Mesothelial cell of epicardium (in vitro differentiated cells): Measurements from ENCODE around the gene ZIC1. TPM values are rescaled to one million over a fixed set of nuclear protein-coding genes. Genes with fewer than 3 reads are reported as not detected.

Experiments
- DNase-seq, 2 experiments: peaks; one replicate each; pipeline ENCODE4 v3.0.0; 2021; ENCODE audit warnings: low spot score in 2 of 2; ENCODE audit not compliant: unreplicated experiment in 2 of 2
- H3K27ac Mint-ChIP-seq: 2 replicates; pipeline ENCODE4 v1.8.0; 2021; ENCODE audit warnings: mixed read lengths
- H3K27me3 Mint-ChIP-seq: 2 replicates; pipeline ENCODE4 v1.8.0; 2021; ENCODE audit warnings: low read depth, mixed read lengths
- H3K36me3 Mint-ChIP-seq: 2 replicates; pipeline ENCODE4 v1.8.0; 2021; ENCODE audit warnings: mixed read lengths
- H3K4me1 Mint-ChIP-seq: 2 replicates; pipeline ENCODE4 v1.8.0; 2021; ENCODE audit warnings: mixed read lengths
- H3K4me3 Mint-ChIP-seq: 2 replicates; pipeline ENCODE4 v1.8.0; 2021; ENCODE audit warnings: mild to moderate bottlenecking, moderate library complexity, mixed read lengths
- H3K9me3 Mint-ChIP-seq: 2 replicates; pipeline ENCODE4 v1.8.0; 2021; ENCODE audit warnings: mixed read lengths
- total RNA-seq: library from RNA; stranded (reverse); gene quantifications from 3 replicates; pipeline ENCODE4 v1.2.1, GENCODE V29; 2021
- TF ChIP-seq, protein P1 (sequence below): fragments of 200-600 bp; sonication (generic); IDR thresholded peaks from one replicate; pipeline ENCODE4 v1.5.0; 2021; ENCODE audit warnings: antibody characterized with exemption; ENCODE audit not compliant: unreplicated experiment

Gene ZIC1
- total RNA-seq, 1 donor from 2014 or later: 0.22 TPM

DNA sequence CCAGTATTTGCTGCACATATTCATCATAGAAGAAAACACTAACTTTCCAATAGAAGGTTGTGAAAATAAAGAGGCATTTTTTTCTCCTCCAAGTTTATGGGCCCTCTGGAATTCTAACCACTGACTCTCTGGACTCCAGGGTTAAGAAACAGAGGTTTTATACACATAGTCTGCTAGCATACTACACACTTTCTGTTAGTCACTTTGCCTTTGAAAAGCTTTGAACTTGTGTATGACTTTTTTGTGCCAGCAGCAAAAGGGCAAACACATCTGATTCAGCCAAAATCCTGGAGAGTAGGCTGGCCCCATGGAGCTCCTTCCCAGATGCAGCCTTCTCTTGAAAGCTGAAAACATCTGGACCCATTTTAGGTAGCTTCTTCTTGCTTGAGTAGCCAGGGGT, 9.1 kb upstream of the ZIC1 start:
- Mint-ChIP-seq H3K4me3 (no peak overlapping the region), H3K36me3 (no peaks in the 10 kb centered on the region), H3K4me1 (peaks cover 7% of the 10 kb centered on the region), H3K9me3 (no peaks in the 10 kb centered on the region), H3K27ac (no peak overlapping the region), H3K27me3 (peaks cover 100% of the 10 kb centered on the region)
- no peak for DNase-seq
- TF ChIP-seq, protein P1, sequence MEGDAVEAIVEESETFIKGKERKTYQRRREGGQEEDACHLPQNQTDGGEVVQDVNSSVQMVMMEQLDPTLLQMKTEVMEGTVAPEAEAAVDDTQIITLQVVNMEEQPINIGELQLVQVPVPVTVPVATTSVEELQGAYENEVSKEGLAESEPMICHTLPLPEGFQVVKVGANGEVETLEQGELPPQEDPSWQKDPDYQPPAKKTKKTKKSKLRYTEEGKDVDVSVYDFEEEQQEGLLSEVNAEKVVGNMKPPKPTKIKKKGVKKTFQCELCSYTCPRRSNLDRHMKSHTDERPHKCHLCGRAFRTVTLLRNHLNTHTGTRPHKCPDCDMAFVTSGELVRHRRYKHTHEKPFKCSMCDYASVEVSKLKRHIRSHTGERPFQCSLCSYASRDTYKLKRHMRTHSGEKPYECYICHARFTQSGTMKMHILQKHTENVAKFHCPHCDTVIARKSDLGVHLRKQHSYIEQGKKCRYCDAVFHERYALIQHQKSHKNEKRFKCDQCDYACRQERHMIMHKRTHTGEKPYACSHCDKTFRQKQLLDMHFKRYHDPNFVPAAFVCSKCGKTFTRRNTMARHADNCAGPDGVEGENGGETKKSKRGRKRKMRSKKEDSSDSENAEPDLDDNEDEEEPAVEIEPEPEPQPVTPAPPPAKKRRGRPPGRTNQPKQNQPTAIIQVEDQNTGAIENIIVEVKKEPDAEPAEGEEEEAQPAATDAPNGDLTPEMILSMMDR: no peak

DNA sequence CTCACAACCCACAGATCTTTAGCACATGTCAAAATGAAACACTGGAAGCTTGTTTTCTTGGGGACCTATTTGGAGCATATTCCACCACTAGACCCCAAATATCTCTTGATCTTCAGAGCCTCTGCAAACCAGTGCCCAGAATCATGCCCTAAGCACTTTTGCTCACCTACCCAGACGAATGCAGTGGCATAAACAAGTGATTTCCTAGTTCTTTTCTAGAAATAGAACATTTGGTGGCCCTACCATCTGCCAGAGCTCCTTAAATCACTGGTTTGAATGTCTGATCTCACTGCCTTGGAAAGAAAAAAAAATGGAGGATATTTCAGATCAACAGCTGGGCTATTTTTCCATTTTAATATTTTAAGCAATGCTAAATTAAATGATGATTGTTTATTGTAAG, 8.2 kb upstream of the ZIC1 start:
- Mint-ChIP-seq H3K27ac (no peak overlapping the region), H3K27me3 (peaks cover 100% of the 10 kb centered on the region), H3K9me3 (no peaks in the 10 kb centered on the region), H3K4me3 (no peak overlapping the region), H3K36me3 (no peaks in the 10 kb centered on the region), H3K4me1 (peaks cover 7% of the 10 kb centered on the region)
- DNase-seq: no peak
- TF ChIP-seq, protein P1: no peak

DNA sequence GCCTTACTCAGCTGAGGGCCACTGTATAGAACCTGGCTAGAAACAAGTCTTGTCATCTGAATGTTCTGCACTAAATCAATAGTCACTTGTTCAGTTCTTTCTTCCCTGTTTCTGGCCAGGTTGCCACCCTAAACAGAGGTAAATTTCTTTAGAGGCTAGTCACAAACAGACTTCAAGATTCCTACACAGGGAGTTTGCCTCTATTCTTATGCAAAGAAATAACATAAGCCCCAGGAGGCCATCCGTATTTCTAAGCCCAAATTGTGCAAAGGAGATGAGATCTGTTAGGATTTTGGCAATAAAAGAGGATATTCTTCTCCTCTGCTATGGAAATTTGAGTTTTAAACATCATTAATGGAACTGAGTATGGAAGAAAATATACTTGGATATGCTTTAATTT, 7.7 kb upstream of the ZIC1 start:
- DNase-seq: no peak
- H3K27ac Mint-ChIP-seq: no peak overlapping the region
- H3K27me3 Mint-ChIP-seq: peaks cover 100% of the 10 kb centered on the region
- no peaks in the 10 kb centered on the region for H3K36me3 Mint-ChIP-seq
- TF ChIP-seq, protein P1: no peak
- no peaks in the 10 kb centered on the region for H3K9me3 Mint-ChIP-seq
- H3K4me1 Mint-ChIP-seq: peaks cover 7% of the 10 kb centered on the region
- H3K4me3 Mint-ChIP-seq: no peak overlapping the region

DNA sequence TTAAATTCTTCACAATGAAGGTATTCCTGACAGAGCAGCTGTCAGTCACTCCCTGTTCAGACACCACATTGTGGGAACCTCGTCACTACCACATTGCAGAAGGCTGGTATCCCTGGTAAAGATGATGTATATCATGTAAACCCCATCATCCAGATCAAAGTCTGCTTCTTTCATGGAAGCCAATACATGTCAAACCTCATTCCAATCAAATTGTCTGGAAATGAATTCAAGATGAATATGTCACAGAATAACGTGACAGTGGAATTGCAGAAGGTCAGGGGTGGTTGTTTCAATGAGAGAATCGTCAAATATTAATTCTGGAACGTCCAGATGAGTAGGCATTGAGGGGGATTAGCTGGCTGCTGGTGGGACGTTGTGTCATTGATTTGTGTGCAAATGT, 7.0 kb upstream of the ZIC1 start:
- Mint-ChIP-seq H3K4me3 (no peak overlapping the region), H3K27ac (no peak overlapping the region), H3K9me3 (no peaks in the 10 kb centered on the region), H3K36me3 (no peaks in the 10 kb centered on the region), H3K27me3 (peaks cover 100% of the 10 kb centered on the region), H3K4me1 (peaks cover 5% of the 10 kb centered on the region)
- no peak for DNase-seq
- TF ChIP-seq, protein P1: no peak

DNA sequence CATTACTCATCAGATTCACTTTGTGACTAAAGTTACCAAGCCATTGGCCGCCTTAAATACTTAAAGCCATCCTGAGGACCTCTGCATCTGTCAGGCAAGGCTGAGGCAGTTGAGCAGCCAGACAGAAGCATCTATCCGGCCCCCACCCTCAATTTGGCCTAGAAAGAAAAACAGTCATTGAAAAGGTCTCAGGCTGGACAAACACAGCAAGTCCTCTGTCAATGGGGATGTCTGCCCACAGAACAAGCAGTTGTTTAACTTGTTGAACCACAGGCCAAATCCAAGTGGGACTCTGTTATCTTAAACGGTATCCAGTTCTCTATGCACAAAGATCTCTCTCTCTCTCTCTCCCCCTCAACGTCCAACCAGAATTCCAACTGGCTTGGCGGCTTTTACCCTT, 5.7 kb upstream of the ZIC1 start:
- no peak overlapping the region for H3K27ac Mint-ChIP-seq
- H3K9me3 Mint-ChIP-seq: no peaks in the 10 kb centered on the region
- no peak overlapping the region for H3K4me3 Mint-ChIP-seq
- TF ChIP-seq, protein P1: no peak
- H3K4me1 Mint-ChIP-seq: peaks cover under 1% of the 10 kb centered on the region
- DNase-seq: no peak
- H3K27me3 Mint-ChIP-seq: peaks cover 100% of the 10 kb centered on the region
- no peaks in the 10 kb centered on the region for H3K36me3 Mint-ChIP-seq
